ENCODE measurements around the gene PNKP. TPM values are rescaled to one million over a fixed set of nuclear protein-coding genes. Genes with fewer than 3 reads are reported as not detected.

PNKP gene
- total and polyA plus RNA-seq, 9 of the 15 experiments (the other 6 are each of a cell fraction or from before 2014, with no cell fraction given) = 2.8 to 85.4 (median 25.3) TPM

GRCh38 chr19:49863254-49863934 is 4.0 kb downstream of the PNKP start (continued):
- TF ChIP-seq, protein P1, sequence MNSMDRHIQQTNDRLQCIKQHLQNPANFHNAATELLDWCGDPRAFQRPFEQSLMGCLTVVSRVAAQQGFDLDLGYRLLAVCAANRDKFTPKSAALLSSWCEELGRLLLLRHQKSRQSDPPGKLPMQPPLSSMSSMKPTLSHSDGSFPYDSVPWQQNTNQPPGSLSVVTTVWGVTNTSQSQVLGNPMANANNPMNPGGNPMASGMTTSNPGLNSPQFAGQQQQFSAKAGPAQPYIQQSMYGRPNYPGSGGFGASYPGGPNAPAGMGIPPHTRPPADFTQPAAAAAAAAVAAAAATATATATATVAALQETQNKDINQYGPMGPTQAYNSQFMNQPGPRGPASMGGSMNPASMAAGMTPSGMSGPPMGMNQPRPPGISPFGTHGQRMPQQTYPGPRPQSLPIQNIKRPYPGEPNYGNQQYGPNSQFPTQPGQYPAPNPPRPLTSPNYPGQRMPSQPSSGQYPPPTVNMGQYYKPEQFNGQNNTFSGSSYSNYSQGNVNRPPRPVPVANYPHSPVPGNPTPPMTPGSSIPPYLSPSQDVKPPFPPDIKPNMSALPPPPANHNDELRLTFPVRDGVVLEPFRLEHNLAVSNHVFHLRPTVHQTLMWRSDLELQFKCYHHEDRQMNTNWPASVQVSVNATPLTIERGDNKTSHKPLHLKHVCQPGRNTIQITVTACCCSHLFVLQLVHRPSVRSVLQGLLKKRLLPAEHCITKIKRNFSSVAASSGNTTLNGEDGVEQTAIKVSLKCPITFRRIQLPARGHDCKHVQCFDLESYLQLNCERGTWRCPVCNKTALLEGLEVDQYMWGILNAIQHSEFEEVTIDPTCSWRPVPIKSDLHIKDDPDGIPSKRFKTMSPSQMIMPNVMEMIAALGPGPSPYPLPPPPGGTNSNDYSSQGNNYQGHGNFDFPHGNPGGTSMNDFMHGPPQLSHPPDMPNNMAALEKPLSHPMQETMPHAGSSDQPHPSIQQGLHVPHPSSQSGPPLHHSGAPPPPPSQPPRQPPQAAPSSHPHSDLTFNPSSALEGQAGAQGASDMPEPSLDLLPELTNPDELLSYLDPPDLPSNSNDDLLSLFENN (IDR thresholded peaks at IDR 0.05; ENCODE audit: low read depth in 2 of 2, low read length in 2 of 2) = no peak
- TF ChIP-seq CHD2 (IDR thresholded peaks at IDR 0.05; ENCODE audit: low read depth, low read length) = no peak
- TF ChIP-seq, protein P2, sequence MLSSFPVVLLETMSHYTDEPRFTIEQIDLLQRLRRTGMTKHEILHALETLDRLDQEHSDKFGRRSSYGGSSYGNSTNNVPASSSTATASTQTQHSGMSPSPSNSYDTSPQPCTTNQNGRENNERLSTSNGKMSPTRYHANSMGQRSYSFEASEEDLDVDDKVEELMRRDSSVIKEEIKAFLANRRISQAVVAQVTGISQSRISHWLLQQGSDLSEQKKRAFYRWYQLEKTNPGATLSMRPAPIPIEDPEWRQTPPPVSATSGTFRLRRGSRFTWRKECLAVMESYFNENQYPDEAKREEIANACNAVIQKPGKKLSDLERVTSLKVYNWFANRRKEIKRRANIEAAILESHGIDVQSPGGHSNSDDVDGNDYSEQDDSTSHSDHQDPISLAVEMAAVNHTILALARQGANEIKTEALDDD (IDR thresholded peaks at IDR 0.05) = no peak
- peak; percentile 11; the same call in 1 of the 2 replicates for TF ChIP-seq RBFOX2 (IDR thresholded peaks at IDR 0.05; ENCODE audit: low read depth, low read length)
- TF ChIP-seq ZBTB12 (CRISPR knock-in tag; IDR thresholded peaks at IDR 0.05) = no peak
- TF ChIP-seq CBFA2T3 (IDR thresholded peaks at IDR 0.05) = no peak
- TF ChIP-seq TCF15 (CRISPR knock-in tag; IDR thresholded peaks at IDR 0.05) = no peak
- TF ChIP-seq ZKSCAN8 (CRISPR knock-in tag; IDR thresholded peaks at IDR 0.05) = no peak
- no peak for TF ChIP-seq HSF4 (CRISPR knock-in tag; IDR thresholded peaks at IDR 0.05; ENCODE audit: borderline replicate concordance)
